Activated T-helper 1 cell treated with anti-CD3 and anti-CD28 coated beads, Interleukin-12 subunit alpha, Interleukin-12 subunit beta, Interleukin-2, Interleukin-4 antibody, amounts not matched to agents 30 ng/mL and 10 ng/mL and 1 ng/mL, durations not matched to agents 14 hours and 24 hours and 36 hours (primary cell): ENCODE measurements around the gene KRTAP19-2. TPM values are rescaled to one million over a fixed set of nuclear protein-coding genes. Genes with fewer than 3 reads are reported as not detected.
"Not testable (repeated sequence)": the region's sequence is repeated elsewhere in the genome, so short reads cannot be mapped to it uniquely, and the experiment has no call there.

Source experiments
- DNase-seq: peaks from one replicate; pipeline ENCODE4 v3.0.0; 2021; ENCODE audit warnings: low spot score
- H3K27ac Mint-ChIP-seq: one replicate; pipeline ENCODE4 v1.8.0; 2021; ENCODE audit warnings: mild to moderate bottlenecking, mixed read lengths
- H3K27me3 Mint-ChIP-seq: one replicate; pipeline ENCODE4 v1.8.0; 2022; ENCODE audit warnings: mild to moderate bottlenecking, moderate library complexity, mixed read lengths; ENCODE audit not compliant: insufficient read depth
- H3K36me3 Mint-ChIP-seq: one replicate; pipeline ENCODE4 v1.8.0; 2021; ENCODE audit warnings: low read depth, mixed read lengths
- H3K4me1 Mint-ChIP-seq: one replicate; pipeline ENCODE4 v1.8.0; 2021; ENCODE audit warnings: low read depth, mixed read lengths
- H3K4me3 Mint-ChIP-seq: one replicate; pipeline ENCODE4 v1.8.0; 2021; ENCODE audit warnings: mild to moderate bottlenecking, moderate library complexity, mixed read lengths
- H3K9me3 Mint-ChIP-seq: one replicate; pipeline ENCODE4 v1.8.0; 2021; ENCODE audit warnings: mixed read lengths
- intact Hi-C: fragments of 100-400 bp; cut with micrococcal nuclease; formaldehyde crosslinking; loops from one replicate; pipeline ENCODE4 v1.15.1; 2024
- total RNA-seq: library from RNA; stranded (reverse); gene quantifications from 2 replicates; pipeline ENCODE4 v1.2.3, GENCODE V29; 2022

The KRTAP19-2 gene, protein sequence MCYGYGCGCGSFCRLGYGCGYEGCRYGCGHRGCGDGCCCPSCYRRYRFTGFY
- total RNA-seq = not detected in 2 replicates

DNA sequence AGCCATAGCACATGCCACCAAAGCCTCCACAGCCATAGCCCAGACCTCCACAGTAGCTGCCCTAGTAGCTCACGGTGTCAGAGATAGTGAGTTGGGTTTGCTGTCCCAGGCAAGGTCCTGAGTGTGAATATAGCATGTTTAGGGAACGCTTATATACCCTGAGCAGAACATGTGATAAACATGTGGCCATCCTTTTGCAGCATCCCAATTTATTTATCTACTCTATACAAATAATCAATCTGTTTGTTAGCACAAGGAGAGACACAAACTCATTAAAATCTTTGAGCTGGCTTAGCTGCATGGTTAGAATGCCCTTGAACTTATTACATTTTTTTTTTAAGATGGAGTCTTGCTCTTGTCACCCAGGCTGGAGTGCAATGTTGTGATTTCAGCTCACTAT lies at the start of gene KRTAP19-2:
Gene KRTAP19-2 (minus strand): TSS at position 101 of the 400 bp plus-strand sequence. CDS start 88 bp downstream, at position 13.
- intact Hi-C loops = no loop called here
- H3K27me3 Mint-ChIP-seq = no peaks in the 10 kb centered on the region
- no peak for DNase-seq
- no peak within 1 kb of the TSS for H3K4me3 Mint-ChIP-seq
- no peaks in the 10 kb centered on the region for H3K4me1 Mint-ChIP-seq
- peaks cover 26% of the 10 kb centered on the region for H3K9me3 Mint-ChIP-seq
- no peak within 1 kb of the TSS for H3K27ac Mint-ChIP-seq
- H3K36me3 Mint-ChIP-seq = no peaks in the 10 kb centered on the region

DNA sequence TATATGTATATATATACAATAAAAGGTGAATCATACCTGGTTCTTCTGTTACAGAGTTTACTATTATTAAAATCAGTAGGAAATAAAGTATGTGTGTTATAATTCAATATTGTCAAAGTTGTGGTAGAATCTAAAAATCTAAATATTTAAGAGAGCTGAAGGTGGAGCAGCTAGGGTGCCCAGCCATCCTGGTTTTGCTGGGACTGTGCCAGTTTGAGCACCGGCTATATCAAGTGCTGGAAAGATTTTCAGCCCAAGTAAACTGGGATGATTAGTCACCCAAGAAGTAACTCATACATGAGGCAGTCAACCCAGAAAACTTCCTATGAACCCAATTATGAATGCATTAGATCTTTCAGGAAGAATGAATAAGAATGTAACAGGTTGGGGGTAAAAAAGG lies 31.6 kb upstream of the KRTAP19-2 start:
- Mint-ChIP-seq H3K4me3 (no peak overlapping the region), H3K9me3 (no peaks in the 10 kb centered on the region), H3K36me3 (no peaks in the 10 kb centered on the region), H3K27me3 (no peaks in the 10 kb centered on the region), H3K4me1 (no peaks in the 10 kb centered on the region), H3K27ac (no peak overlapping the region)
- DNase-seq = no peak
- intact Hi-C loops = no loop called here

DNA sequence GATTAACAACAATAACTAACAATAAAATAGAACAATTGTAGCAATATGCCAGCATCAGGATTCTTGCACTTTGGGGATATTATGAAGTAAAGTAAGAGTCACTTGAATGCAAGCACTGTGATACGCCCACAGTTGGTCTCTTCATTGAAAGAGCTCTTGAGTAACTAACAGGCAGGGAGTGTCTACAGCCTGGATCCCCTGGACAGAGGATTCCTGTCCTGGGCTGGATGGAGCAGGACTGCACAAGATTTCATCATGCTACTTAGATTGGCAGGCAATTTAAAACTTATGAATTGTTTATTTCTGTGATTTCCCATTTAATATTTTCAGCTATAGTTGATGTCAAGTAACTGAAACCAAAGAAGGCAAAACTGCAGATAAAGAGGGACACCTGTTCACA lies 28.4 kb upstream of the KRTAP19-2 start:
- Mint-ChIP-seq H3K4me1 (no peaks in the 10 kb centered on the region), H3K27ac (no peak overlapping the region), H3K9me3 (no peaks in the 10 kb centered on the region), H3K27me3 (no peaks in the 10 kb centered on the region), H3K4me3 (no peak overlapping the region), H3K36me3 (no peaks in the 10 kb centered on the region)
- intact Hi-C loops = no loop called here
- DNase-seq = no peak

DNA sequence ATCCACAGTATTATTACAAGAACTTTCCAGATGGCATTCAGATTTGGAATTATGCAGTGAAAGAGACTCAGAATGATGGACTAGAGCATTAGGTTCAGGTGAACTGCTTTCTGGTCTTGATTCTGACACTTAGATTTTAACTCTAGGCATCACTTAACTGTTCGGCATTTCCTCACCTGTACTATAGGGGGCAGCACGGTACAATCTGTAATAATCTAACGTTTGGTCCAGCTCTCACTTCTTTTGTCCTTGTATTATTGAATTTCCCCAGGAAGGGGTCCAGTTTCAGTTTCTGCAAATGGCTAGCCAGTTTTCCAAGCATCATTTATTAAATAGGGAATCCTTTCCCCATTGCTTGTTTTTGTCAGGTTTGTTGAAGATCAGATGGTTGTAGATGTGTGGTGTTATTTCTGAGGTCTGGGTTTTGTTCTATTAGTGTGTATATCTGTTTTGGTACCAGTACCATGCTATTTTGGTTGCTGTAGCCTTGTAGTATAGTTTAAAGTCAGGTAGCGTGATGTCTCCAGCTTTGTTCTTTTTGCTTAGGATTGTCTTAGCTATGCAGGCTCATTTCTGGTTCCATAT lies 18.5 kb upstream of the KRTAP19-2 start:
- not testable (repeated sequence) for DNase-seq, H3K27ac Mint-ChIP-seq, H3K4me1 Mint-ChIP-seq, H3K27me3 Mint-ChIP-seq, H3K9me3 Mint-ChIP-seq, H3K4me3 Mint-ChIP-seq, H3K36me3 Mint-ChIP-seq
- intact Hi-C loops = loop anchor here (1.0 to 2.0 kb wide), 3 partner anchors 228 to 581 kb away; no protein-coding TSS in a partner anchor

DNA sequence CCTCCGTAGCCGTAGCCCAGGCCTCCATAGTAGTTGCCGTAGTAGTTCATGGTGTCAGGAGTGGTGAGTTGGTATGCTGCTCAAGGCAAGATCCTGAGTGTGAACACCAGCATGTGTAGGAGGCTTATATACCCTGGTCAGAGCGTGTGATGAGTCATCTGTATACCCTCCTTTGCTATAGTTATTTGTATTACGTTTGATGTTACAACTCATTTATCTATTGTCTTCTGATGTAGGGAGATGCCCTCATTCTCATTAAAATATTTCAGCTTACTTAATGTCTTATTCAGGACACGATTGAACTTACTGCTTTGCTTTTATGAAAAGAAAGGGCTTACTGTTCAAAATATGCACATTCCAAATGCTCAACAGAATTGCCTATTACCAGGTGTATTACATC lies 14.8 kb upstream of the KRTAP19-2 start, which contains the start of gene KRTAP19-5:
Gene KRTAP19-5 (minus strand): TSS at position 101 of the 400 bp plus-strand sequence. CDS start 51 bp downstream, at position 50.
- H3K36me3 Mint-ChIP-seq = no peaks in the 10 kb centered on the region
- no peaks in the 10 kb centered on the region for H3K9me3 Mint-ChIP-seq
- H3K27ac Mint-ChIP-seq = no peak within 1 kb of the TSS
- H3K27me3 Mint-ChIP-seq = no peaks in the 10 kb centered on the region
- no peak for DNase-seq
- no peaks in the 10 kb centered on the region for H3K4me1 Mint-ChIP-seq
- H3K4me3 Mint-ChIP-seq = no peak within 1 kb of the TSS
- intact Hi-C loops = no loop called here

DNA sequence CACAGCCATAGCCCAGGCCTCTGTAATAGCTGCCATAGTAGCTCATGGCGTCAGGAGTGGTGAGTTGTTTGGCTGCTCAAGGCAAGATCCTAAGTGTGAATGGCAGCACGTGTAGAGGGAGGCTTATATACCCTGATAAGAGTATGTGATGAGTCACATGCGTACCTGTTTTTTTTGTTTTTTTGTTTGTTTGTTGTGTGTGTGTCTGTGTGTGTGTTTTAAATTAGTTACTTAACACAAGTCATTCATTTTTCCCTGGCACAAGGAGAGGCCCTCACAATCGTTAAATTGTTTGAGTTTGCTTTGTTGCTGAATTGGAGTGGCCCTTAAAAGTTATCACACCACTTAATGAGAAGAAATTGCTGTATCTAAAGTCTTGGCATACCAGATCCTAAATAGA lies 9.8 kb upstream of the KRTAP19-2 start, which contains the start of gene KRTAP19-4:
Gene KRTAP19-4 (minus strand): TSS at position 101 of the 400 bp plus-strand sequence. CDS start 55 bp downstream, at position 46.
- Mint-ChIP-seq H3K27me3 (no peaks in the 10 kb centered on the region), H3K36me3 (no peaks in the 10 kb centered on the region), H3K4me1 (no peaks in the 10 kb centered on the region), H3K9me3 (no peaks in the 10 kb centered on the region), H3K27ac (no peak within 1 kb of the TSS), H3K4me3 (no peak within 1 kb of the TSS)
- no peak for DNase-seq
- intact Hi-C loops = no loop called here

DNA sequence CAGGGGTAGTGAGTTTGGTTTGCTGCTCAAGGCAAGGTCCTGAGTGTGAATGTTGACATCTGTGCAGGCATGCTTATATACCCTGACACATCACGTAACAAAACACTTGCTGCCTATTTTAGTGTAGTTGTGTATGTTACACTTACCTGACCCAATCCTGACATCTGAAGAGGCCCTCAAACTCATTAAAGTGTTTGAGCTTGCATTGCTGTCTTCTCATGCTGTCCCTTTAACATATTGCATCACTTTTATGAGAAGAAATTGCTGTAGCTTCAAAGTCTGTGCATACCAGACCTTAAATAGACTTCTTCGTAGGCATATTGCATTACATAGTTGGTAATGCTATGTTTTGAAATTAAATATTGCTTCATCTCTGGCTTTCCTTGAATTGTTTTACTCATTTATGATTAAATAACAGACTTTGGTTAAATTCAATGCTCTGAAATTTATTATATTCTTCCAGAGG lies 4.8 kb upstream of the KRTAP19-2 start, which contains the start of gene KRTAP19-3:
Gene KRTAP19-3 (minus strand): TSS at position 51 of the 466 bp plus-strand sequence. CDS start 56 bp downstream, outside the sequence.
- Mint-ChIP-seq H3K36me3 (no peaks in the 10 kb centered on the region), H3K27me3 (no peaks in the 10 kb centered on the region), H3K4me1 (no peaks in the 10 kb centered on the region), H3K4me3 (no peak within 1 kb of the TSS), H3K27ac (no peak within 1 kb of the TSS), H3K9me3 (peaks cover 10% of the 10 kb centered on the region)
- intact Hi-C loops = no loop called here
- DNase-seq = no peak

DNA sequence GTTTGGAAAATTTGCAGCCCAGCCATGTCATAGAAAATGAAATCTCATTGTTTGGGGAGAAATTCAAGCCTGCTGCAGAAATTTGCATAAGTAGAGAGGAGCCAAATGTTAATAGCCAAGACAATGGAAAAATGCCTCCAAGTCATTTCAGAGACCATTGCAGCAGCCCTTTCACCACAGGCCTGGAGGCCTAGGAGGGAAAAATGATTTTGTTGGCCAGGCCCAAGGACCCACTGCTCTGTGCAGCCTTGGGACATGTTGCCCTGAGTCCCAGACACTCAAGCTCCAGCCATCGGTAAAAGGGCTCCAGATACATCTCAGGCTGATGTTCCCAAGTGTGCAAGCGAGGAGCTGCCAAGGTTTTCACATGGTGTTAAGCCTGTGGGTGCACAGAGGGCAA lies 1.1 kb downstream of the KRTAP19-2 start:
- no peak overlapping the region for H3K4me3 Mint-ChIP-seq
- no peak for DNase-seq
- no peaks in the 10 kb centered on the region for H3K4me1 Mint-ChIP-seq
- intact Hi-C loops = no loop called here
- peaks cover 26% of the 10 kb centered on the region for H3K9me3 Mint-ChIP-seq
- no peaks in the 10 kb centered on the region for H3K27me3 Mint-ChIP-seq
- no peak overlapping the region for H3K27ac Mint-ChIP-seq
- H3K36me3 Mint-ChIP-seq = no peaks in the 10 kb centered on the region

DNA sequence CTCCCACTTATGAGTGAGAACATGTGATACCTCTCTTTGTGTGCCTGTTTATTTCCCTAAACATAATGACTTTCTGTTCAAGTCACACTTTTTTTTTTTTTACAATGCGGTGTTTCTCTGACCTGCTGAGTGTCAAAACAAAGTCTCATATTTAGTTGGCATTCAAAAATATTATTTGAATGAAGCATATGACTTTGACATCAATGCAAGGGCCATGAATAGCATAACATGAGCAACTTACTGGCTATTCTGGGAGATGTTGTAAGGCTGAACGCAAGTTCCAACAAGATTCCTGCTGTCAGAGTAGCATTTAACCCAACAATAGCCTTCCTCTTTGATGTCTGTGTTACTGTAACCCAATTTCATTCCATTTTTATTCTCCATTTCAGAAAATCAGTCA lies 5.1 kb downstream of the KRTAP19-2 start:
- H3K27ac Mint-ChIP-seq = no peak overlapping the region
- intact Hi-C loops = no loop called here
- no peak overlapping the region for H3K4me3 Mint-ChIP-seq
- H3K9me3 Mint-ChIP-seq = peaks cover 17% of the 10 kb centered on the region
- no peak for DNase-seq
- no peaks in the 10 kb centered on the region for H3K4me1 Mint-ChIP-seq
- no peaks in the 10 kb centered on the region for H3K36me3 Mint-ChIP-seq
- no peaks in the 10 kb centered on the region for H3K27me3 Mint-ChIP-seq

DNA sequence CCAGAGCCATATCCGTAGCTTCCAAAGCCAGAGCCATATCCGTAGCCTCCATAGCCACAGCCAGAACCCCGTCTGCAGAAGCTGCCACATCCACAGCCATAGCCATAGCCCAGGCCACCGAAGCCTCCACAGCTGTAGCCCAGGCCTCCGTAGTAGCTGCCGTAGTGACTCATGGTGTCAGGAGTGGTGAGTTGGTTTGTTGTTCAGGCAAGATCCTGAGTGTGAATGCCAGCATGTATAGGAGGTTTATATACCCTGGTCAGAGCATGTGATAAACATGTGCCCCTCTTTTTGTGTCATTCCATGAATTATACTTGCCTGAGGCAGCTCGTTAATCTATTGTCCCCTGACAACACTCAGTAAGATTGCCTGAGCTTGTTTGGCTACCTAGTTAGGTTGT lies 7.1 kb downstream of the KRTAP19-2 start, which contains the start of gene KRTAP19-1:
Gene KRTAP19-1 (minus strand): TSS at position 223 of the 400 bp plus-strand sequence. CDS start 50 bp downstream, at position 173.
- Mint-ChIP-seq H3K9me3 (peaks cover 2% of the 10 kb centered on the region), H3K27ac (no peak within 1 kb of the TSS), H3K4me1 (no peaks in the 10 kb centered on the region), H3K27me3 (no peaks in the 10 kb centered on the region), H3K36me3 (no peaks in the 10 kb centered on the region), H3K4me3 (no peak within 1 kb of the TSS)
- intact Hi-C loops = no loop called here
- no peak for DNase-seq

DNA sequence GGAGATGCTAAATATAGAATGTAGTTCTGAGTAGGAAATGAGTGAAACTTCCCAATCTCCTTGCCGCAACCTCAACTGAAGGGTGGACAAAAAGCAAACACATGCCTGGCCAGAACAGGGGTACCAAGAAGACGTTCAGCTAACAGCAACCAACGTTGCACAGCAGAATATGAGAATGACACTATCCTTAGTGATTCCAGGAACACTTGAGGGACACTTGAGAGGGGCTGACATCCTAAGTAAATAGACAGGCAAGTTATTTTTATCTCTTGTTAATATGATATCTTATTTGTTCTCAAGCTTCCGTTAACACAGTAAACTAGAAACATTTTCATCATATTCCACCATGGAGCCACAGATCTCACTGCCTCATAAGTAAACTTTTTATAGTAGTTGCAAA lies 8.0 kb downstream of the KRTAP19-2 start:
- H3K27me3 Mint-ChIP-seq = no peaks in the 10 kb centered on the region
- H3K4me1 Mint-ChIP-seq = no peaks in the 10 kb centered on the region
- H3K36me3 Mint-ChIP-seq = no peaks in the 10 kb centered on the region
- DNase-seq = no peak
- intact Hi-C loops = no loop called here
- no peaks in the 10 kb centered on the region for H3K9me3 Mint-ChIP-seq
- no peak overlapping the region for H3K27ac Mint-ChIP-seq
- H3K4me3 Mint-ChIP-seq = no peak overlapping the region

DNA sequence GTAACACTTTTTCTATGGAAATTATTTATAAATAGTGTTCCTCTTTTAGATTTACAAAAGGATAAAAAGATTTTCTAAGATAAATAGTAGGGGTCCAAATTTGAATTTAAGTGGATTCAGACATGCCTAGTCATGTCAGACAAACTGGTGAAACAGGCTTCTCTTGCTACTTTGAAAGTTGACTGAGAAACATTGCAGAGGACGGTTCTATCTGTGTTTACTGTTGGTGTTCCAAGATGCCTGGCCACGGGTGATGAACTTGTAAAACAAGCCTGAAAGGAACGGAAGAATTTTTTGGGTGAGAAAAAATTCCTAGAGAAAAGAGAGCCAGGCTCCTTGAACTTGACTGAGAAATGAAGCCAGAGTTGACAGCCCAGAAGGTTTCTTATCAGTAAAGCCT lies 9.2 kb downstream of the KRTAP19-2 start:
- H3K36me3 Mint-ChIP-seq = no peaks in the 10 kb centered on the region
- no peaks in the 10 kb centered on the region for H3K9me3 Mint-ChIP-seq
- no peak overlapping the region for H3K4me3 Mint-ChIP-seq
- intact Hi-C loops = no loop called here
- no peak overlapping the region for H3K27ac Mint-ChIP-seq
- H3K27me3 Mint-ChIP-seq = no peaks in the 10 kb centered on the region
- no peak for DNase-seq
- H3K4me1 Mint-ChIP-seq = no peaks in the 10 kb centered on the region

DNA sequence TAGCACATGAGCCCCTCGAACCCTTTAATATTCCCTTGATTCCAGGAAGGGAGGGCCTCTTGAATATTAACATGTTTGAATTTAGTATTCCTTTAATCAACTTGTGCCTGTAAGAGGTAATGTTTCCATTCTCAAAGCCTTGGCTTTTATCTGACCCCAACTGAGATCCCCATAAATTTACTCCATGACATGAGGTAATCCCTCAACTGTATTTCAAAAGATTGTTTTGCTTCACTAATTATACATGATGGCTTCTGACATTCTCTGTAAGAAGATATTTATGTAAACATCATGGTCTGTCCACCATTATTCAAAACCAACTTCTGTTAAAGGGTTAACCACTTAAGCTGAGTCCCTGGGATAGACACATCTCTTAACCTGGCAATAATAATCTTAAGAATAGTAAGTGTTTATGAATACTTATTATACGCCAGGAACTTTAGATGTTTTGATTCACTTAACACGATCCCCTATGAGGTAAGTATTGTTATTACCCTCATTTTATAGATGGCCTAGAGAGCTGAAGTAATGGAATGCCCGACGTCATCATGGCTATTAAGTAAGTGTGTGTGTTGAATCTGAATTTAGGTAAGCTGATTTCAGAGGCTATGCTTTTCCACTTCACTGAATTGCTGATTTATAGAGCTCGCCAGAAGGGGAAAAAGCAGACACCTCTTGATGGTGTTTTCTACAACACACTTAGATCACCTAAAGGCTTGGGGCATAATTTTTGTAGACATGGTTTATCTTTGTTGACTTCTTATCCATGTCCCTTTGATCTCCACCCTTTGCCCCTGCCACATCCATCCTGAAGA lies 18.1 kb downstream of the KRTAP19-2 start:
- intact Hi-C loops = no loop called here
- no peaks in the 10 kb centered on the region for H3K9me3 Mint-ChIP-seq
- no peaks in the 10 kb centered on the region for H3K36me3 Mint-ChIP-seq
- H3K27me3 Mint-ChIP-seq = peaks cover 2% of the 10 kb centered on the region
- H3K4me1 Mint-ChIP-seq = no peaks in the 10 kb centered on the region
- H3K27ac Mint-ChIP-seq = no peak overlapping the region
- DNase-seq = no peak
- no peak overlapping the region for H3K4me3 Mint-ChIP-seq
